Activated CD8-positive, alpha-beta memory T cell treated with anti-CD3 and anti-CD28 coated beads for 1 hour (primary cell): Measurements from ENCODE around the gene CDHR4.
"Not testable (repeated sequence)": the region's sequence is repeated elsewhere in the genome, so short reads cannot be mapped to it uniquely, and the experiment has no call there.

ENCODE experiments used
- DNase-seq, 2 donors: peaks; one replicate each; pipeline ENCODE4 v3.0.0-alpha.2; 2020; ENCODE audit warnings: low read depth in 1 of 2; ENCODE audit errors: extremely low read depth in 1 of 2

The CDHR4 gene

DNA sequence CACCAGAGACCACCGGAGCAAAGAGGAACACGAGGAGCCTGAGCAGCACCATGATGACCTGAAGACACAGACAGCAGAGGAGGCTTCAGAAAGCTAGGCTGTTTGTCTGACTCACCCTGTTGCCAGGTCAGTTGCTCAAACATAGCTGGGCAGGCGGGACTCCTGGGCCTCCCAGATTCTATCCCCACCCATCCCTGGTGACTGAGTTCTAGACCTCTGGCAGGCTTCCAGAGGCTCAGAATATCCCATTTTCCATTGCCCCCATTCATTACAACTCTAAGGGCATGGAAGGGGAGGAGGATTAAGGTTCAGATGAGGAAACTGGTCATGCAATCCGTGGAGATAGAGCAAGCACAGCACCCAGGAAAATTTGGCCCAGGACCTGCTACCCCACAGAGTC, at the start of gene CDHR4:
TSS of gene CDHR4 (minus strand) at position 113 of the 400 bp plus-strand sequence. CDS start at position 52, 61 bp downstream.
- no peak for DNase-seq

- no peak for DNase-seq
Observed at GRCh38 chr3:49845694-49846093, 46.0 kb upstream of the CDHR4 start.

- no peak for DNase-seq
Observed at GRCh38 chr3:49844464-49845183, 45.0 kb upstream of the CDHR4 start.

DNA sequence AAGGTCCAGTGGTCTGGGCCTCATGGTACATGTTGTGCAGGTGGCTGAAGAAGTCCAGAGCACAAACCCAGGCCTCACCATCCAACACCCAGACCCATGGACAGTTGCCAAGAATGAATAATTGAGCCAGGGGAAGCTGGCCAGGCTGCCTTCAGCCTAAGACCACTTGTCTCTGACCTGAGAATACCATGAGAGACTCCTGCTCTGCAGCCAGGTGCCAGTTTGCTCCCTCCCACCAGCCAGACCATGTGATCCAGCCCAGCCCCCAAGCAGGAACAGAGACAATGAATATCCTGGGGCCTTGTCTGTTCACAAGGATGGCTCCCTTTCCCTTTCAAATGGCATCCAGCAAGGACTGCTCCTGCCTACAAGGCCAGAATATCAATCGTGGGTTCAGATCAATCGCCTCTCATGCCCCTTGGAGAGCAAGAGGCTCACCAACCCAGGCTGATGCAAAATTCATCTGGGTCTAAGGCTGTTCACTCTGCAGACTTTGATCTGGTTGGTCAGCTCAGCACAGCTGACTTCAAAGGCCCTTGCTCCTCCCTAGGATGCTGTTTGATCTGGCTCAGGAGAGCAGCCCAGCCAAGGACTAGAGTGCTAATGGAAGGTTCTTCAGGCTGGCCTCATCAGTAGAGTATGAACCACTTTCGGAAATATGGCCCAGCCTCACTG, 43.3 kb upstream of the CDHR4 start:
- DNase-seq, result no peak

- no peak for DNase-seq
Observed at GRCh38 chr3:49841806-49842205, 42.1 kb upstream of the CDHR4 start.

DNA sequence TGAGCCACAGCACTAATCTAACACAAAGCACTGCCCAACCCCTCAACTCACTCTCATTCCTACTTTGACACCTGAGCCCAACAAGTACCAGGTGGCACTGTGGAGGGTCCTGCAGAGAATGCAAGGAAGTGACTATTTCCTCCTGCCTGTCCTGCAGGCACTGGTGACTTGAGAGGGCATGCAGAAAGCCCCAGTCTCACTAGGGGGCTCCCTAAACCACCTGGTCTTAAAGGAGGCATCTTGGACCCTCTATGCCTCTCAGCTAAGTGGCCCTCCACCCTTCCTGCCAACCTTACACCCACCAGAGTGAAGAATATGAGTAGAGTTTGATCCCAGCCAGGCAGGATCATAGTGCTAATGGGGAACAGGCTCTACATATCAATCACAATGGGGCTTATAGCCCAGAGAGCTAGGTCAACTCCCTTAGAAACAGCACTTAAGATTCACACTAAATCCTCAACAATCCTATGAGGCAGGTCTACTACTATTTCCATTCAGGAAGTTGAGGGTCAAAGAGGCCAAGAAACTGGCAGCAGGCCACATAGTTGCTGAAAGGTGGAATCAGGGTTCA, 41.5 kb upstream of the CDHR4 start:
- DNase-seq, result no peak

- no peak for DNase-seq
Observed at GRCh38 chr3:49840388-49840787, 40.7 kb upstream of the CDHR4 start.

GRCh38 chr3:49839193-49839809, 39.6 kb upstream of the CDHR4 start:
- DNase-seq, result peak; percentile 59 to 69

GRCh38 chr3:49831341-49831740, 31.7 kb upstream of the CDHR4 start:
- DNase-seq, result no peak

DNA sequence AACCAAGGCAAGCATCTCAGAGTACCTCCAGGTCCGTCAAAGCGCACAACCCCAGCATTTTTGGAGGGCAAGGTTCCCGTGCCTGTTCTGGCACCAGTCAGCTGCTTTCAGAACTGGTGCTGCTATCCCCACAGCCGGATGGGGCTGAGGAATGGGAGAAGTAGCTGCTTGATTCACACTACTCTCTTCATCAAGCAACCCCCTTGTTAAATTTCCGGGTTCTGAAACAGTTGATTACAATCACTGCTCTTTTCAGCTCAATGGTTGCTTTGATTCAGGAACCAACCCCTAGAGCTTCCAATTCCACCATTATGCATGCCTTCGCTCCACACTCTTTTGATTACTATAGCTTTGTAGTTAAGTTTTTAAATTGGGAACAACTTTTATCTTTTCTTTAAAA, 26.3 kb upstream of the CDHR4 start:
- DNase-seq, result no peak

DNA sequence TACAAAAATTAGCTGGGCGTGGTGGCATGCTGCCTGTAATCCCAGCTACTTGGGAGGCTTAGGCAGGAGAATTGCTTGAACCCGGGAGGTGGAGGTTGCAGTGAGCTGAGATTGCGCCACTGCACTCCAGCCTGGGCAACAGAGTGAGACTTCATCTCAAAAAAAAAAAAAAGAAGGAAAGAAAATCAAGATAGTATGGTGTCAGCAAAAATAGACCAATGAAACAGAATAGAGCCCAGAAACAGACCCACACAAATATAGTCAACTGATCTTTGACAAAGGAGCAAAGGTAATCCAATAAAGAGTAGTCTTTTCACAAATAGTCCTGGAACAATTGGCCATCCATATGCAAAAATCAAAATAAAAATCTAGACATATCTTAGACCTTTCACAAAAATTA, 23.5 kb upstream of the CDHR4 start:
- DNase-seq, result not testable (repeated sequence)

DNA sequence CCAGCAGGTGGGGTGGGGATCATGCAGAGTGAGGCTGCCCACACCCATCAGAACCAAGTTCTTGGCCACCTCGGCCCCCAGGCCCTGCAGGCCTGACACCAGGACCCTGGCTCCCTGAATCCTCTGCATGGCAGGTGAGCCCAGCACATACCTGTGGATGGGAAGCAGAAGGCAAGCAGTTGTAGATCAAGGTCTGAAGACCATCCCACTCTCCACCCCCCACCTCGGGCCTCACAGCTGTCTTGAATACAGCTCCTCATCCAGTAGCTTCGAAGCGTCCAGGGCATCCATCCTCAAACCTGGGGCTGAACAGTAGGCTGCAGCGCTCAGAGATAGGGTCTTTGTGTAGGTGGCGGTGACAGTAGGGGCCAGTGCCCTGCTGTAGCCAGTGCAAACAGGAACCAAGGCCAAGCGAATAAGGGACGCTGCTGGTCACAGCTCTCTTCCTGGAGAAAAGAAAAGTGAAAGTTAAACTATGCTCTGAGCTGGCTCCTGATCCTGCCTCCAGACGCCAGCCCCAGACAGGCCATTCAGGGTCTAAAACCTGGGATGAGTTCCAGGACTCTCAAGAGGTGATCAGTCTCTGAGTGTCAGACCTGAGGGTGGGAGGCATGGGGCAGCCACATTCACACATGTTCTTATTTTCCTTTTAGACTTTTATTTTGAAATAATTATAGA, 14.0 kb upstream of the CDHR4 start, which contains the start of gene UBA7:
TSS of gene UBA7 (minus strand) at position 457 of the 678 bp plus-strand sequence. CDS start at position 291, 166 bp downstream.
- DNase-seq, result no peak

DNA sequence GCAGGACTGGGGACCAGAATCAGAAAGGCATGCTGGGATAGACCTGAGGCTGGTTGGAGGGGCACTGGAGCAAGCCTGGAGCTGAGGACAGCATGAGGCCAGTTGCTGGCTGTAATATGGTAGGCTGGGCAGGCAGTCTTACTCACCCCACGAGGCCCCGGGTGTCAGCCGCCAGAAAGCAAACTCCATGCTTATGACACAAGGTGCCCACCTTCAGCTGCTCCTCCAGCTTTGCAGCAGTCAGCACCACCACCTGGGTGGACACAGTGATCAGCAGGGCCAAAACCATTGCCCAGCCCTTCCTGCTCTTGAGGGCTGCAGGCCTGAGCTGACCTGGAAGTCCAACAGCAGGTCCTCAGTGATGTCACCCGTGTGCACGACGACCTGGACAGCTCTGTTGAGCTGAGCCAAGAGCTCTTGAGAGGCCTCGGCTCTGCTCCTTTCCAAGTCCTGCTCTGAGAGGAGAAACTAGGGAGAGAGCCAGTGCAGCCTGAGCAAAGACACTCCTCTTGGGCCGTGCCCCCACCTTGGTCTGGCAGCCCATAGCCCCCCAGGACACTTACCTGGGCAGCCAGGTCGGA, 13.3 kb upstream of the CDHR4 start:
- no peak for DNase-seq

- DNase-seq, result no peak
Observed at GRCh38 chr3:49807431-49808114, 7.9 kb upstream of the CDHR4 start.

DNA sequence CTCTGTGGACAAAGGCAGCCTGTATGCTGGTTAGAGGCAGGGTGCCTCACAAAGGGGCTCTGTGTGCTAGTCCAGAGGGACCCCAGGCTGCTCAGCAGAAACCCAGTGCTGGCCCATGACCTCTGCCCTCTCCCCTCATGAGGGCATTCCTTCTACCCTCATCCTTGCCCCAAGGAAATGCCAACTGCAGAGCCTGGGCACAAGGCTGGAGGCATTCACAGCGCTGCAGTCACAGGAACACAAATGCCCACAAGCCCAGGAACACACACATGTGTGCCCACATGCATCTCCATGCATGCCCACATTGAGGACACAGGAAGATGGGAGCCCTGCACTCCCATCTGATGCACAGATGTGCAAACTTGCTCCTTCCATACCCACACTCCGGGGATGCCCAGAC, 7.2 kb upstream of the CDHR4 start:
- no peak for DNase-seq

- DNase-seq, result no peak
Observed at GRCh38 chr3:49805897-49806701, 6.4 kb upstream of the CDHR4 start.

GRCh38 chr3:49805367-49805782, 5.7 kb upstream of the CDHR4 start:
- DNase-seq, result no peak

DNA sequence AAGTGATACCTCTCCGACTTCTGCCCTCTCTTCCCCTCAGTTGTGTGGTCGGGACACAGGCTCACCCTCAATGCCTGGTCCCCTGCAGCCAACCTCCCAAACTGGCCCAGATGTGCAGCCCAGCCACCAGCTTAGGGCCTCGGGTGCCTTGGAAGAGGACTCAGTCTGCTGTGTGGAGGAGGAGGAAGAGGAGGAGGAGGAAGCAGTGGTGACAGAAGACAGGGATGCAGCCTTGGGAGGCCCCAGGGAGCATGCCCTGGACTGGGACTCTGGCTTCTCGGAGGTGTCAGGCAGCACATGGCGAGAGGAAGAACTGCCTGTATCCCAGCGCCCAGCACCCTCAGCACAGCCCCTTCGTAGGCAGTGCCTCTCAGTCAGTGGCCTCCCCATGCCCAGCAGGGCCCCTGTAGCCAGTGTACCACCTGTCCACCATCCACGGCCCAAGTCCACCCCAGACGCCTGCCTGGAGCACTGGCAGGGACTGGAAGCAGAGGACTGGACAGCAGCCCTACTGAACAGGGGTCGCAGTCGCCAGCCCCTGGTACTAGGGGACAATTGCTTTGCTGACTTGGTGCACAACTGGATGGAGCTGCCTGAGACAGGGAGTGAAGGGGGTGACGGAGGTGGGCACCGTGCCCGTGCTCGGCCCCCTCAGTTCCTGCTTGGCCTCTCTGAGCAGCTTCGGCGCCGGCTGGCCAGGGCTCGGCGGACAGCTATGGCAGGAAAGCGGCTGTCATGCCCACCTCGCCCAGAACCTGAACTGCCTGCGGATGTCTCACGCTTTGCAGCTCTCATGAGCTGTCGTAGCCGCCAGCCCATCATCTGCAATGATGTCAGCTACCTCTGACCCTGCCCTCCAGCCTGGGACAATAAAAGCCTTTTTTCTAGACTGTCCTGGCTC, 4.7 kb upstream of the CDHR4 start:
- DNase-seq, result no peak
